Limb (tissue), 2 donors: ENCODE measurements around the gene HRCT1.
"Not testable (repeated sequence)": the region's sequence is repeated elsewhere in the genome, so short reads cannot be mapped to it uniquely, and the experiment has no call there.

Experiments
- DNase-seq, 2 donors: peaks; one replicate each; pipeline ENCODE4 v3.0.0-alpha.2; 2016; ENCODE audit errors: extremely low spot score in 2 of 2

Gene HRCT1

GRCh38 chr9:35917261-35917660, 11.3 kb downstream of the HRCT1 start:
- DNase-seq: no peak

GRCh38 chr9:35918780-35919179, 12.8 kb downstream of the HRCT1 start:
- no peak for DNase-seq

GRCh38 chr9:35919212-35920008, 13.4 kb downstream of the HRCT1 start:
- no peak for DNase-seq

- peak in 1 of 2 donors; percentile 32 for DNase-seq
These were observed 14.1 kb downstream of the HRCT1 start for GRCh38 chr9:35920051-35920620.

- no peak for DNase-seq
These were observed 17.6 kb downstream of the HRCT1 start for GRCh38 chr9:35923598-35923926.

GRCh38 chr9:35923927-35924763, 18.1 kb downstream of the HRCT1 start:
- no peak for DNase-seq

GRCh38 chr9:35928591-35929452, 22.8 kb downstream of the HRCT1 start:
- DNase-seq: no peak

- no peak for DNase-seq
These were observed 23.4 kb downstream of the HRCT1 start for GRCh38 chr9:35929453-35929718.

GRCh38 chr9:35930521-35930920, 24.5 kb downstream of the HRCT1 start:
- DNase-seq: no peak

GRCh38 chr9:35930989-35931388, 25.0 kb downstream of the HRCT1 start:
- no peak for DNase-seq

GRCh38 chr9:35932735-35933134, 26.7 kb downstream of the HRCT1 start:
- no peak for DNase-seq

- DNase-seq: no peak
These were observed 27.6 kb downstream of the HRCT1 start for GRCh38 chr9:35933550-35934067.

GRCh38 chr9:35934069-35934468, 28.1 kb downstream of the HRCT1 start:
- not testable (repeated sequence) for DNase-seq

GRCh38 chr9:35935261-35935660, 29.3 kb downstream of the HRCT1 start:
- no peak for DNase-seq

GRCh38 chr9:35935755-35936509, 29.9 kb downstream of the HRCT1 start:
- peak in 1 of 2 donors; percentile 49 for DNase-seq

- no peak for DNase-seq
These were observed 31.2 kb downstream of the HRCT1 start for GRCh38 chr9:35937227-35937626.

- no peak for DNase-seq
These were observed 32.7 kb downstream of the HRCT1 start for GRCh38 chr9:35938474-35939356.

GRCh38 chr9:35939679-35940250, 33.8 kb downstream of the HRCT1 start:
- DNase-seq: no peak
